ENCODE results near the gene TEKT4.

DNA sequence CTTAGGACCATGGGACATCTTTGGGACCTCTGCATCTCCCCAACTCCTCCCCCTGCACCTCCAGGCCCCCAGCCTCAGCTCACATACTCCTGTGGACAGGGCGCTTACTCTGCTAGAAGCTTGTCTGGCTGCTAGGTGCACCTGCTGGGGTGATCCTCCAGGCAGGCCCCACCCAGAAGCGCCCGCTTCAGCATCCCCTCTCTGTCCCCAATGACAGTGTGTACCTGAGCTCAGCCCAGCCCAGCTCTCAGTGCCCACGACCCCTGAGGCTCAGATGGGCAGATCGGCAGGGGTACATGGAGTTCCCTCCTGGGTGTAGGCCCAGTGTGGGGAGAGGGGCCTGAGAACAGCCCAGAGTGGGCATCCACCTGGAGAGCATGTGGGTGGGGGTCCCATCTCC, 5.9 kb downstream of the TEKT4 start:
- TF ChIP-seq, protein P1, sequence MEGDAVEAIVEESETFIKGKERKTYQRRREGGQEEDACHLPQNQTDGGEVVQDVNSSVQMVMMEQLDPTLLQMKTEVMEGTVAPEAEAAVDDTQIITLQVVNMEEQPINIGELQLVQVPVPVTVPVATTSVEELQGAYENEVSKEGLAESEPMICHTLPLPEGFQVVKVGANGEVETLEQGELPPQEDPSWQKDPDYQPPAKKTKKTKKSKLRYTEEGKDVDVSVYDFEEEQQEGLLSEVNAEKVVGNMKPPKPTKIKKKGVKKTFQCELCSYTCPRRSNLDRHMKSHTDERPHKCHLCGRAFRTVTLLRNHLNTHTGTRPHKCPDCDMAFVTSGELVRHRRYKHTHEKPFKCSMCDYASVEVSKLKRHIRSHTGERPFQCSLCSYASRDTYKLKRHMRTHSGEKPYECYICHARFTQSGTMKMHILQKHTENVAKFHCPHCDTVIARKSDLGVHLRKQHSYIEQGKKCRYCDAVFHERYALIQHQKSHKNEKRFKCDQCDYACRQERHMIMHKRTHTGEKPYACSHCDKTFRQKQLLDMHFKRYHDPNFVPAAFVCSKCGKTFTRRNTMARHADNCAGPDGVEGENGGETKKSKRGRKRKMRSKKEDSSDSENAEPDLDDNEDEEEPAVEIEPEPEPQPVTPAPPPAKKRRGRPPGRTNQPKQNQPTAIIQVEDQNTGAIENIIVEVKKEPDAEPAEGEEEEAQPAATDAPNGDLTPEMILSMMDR (IDR thresholded peaks at IDR 0.05; ENCODE audit: insufficient read depth, low read length), result no peak
- TF ChIP-seq POLR2AphosphoS5 (IDR thresholded peaks at IDR 0.05; ENCODE audit: low read depth) (no peak), GABPA (IDR thresholded peaks at IDR 0.05; ENCODE audit: low read depth) (no peak), SPI1 (IDR thresholded peaks at IDR 0.05; ENCODE audit: borderline replicate concordance, low read depth) (no peak)
- TF ChIP-seq, protein P2, sequence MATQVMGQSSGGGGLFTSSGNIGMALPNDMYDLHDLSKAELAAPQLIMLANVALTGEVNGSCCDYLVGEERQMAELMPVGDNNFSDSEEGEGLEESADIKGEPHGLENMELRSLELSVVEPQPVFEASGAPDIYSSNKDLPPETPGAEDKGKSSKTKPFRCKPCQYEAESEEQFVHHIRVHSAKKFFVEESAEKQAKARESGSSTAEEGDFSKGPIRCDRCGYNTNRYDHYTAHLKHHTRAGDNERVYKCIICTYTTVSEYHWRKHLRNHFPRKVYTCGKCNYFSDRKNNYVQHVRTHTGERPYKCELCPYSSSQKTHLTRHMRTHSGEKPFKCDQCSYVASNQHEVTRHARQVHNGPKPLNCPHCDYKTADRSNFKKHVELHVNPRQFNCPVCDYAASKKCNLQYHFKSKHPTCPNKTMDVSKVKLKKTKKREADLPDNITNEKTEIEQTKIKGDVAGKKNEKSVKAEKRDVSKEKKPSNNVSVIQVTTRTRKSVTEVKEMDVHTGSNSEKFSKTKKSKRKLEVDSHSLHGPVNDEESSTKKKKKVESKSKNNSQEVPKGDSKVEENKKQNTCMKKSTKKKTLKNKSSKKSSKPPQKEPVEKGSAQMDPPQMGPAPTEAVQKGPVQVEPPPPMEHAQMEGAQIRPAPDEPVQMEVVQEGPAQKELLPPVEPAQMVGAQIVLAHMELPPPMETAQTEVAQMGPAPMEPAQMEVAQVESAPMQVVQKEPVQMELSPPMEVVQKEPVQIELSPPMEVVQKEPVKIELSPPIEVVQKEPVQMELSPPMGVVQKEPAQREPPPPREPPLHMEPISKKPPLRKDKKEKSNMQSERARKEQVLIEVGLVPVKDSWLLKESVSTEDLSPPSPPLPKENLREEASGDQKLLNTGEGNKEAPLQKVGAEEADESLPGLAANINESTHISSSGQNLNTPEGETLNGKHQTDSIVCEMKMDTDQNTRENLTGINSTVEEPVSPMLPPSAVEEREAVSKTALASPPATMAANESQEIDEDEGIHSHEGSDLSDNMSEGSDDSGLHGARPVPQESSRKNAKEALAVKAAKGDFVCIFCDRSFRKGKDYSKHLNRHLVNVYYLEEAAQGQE (IDR thresholded peaks at IDR 0.05; ENCODE audit: insufficient replicate concordance, low read depth), result no peak

Measured in HL-60 (cell line).